ENCODE results near the gene COL6A1. TPM values are rescaled to one million over a fixed set of nuclear protein-coding genes. Genes with fewer than 3 reads are reported as not detected.

COL6A1 gene
- total RNA-seq, 2 experiments from 2014 or later: 0.74 to 1.6 TPM

- Mint-ChIP-seq H3K9me3 (no peaks in the 10 kb centered on the region), H3K4me1 (ENCODE audit: low read depth) (no peaks in the 10 kb centered on the region), H3K36me3 (ENCODE audit: low read depth) (no peaks in the 10 kb centered on the region), H3K4me3 (no peak overlapping the region), H3K27ac (no peak overlapping the region), H3K27me3 (ENCODE audit: low read depth) (no peaks in the 10 kb centered on the region)
- no peak for DNase-seq
- CTCF ChIA-PET: no interaction called here
- intact Hi-C loops (cut with micrococcal nuclease): no loop called here
Measured at GRCh38 chr21:45940621-45941337, 40.8 kb upstream of the COL6A1 start.

- H3K36me3 Mint-ChIP-seq (ENCODE audit: low read depth): no peaks in the 10 kb centered on the region
- H3K9me3 Mint-ChIP-seq: no peaks in the 10 kb centered on the region
- intact Hi-C loops (cut with micrococcal nuclease): no loop called here
- DNase-seq: no peak
- H3K4me1 Mint-ChIP-seq (ENCODE audit: low read depth): no peaks in the 10 kb centered on the region
- no peak overlapping the region for H3K4me3 Mint-ChIP-seq
- no peaks in the 10 kb centered on the region for H3K27me3 Mint-ChIP-seq (ENCODE audit: low read depth)
- no peak overlapping the region for H3K27ac Mint-ChIP-seq
- CTCF ChIA-PET: no interaction called here
Measured at GRCh38 chr21:45941338-45941710, 40.2 kb upstream of the COL6A1 start.

GRCh38 chr21:45941717-45942546, 39.6 kb upstream of the COL6A1 start:
- DNase-seq: no peak
- no peak overlapping the region for H3K4me3 Mint-ChIP-seq
- intact Hi-C loops (cut with micrococcal nuclease): no loop called here
- H3K36me3 Mint-ChIP-seq (ENCODE audit: low read depth): no peaks in the 10 kb centered on the region
- H3K27me3 Mint-ChIP-seq (ENCODE audit: low read depth): no peaks in the 10 kb centered on the region
- no peak overlapping the region for H3K27ac Mint-ChIP-seq
- CTCF ChIA-PET: no interaction called here
- no peaks in the 10 kb centered on the region for H3K9me3 Mint-ChIP-seq
- no peaks in the 10 kb centered on the region for H3K4me1 Mint-ChIP-seq (ENCODE audit: low read depth)

GRCh38 chr21:45942755-45943629, 38.6 kb upstream of the COL6A1 start:
- H3K9me3 Mint-ChIP-seq: no peaks in the 10 kb centered on the region
- CTCF ChIA-PET: no interaction called here
- no peak overlapping the region for H3K4me3 Mint-ChIP-seq
- H3K36me3 Mint-ChIP-seq (ENCODE audit: low read depth): no peaks in the 10 kb centered on the region
- H3K27ac Mint-ChIP-seq: no peak overlapping the region
- intact Hi-C loops (cut with micrococcal nuclease): no loop called here
- no peaks in the 10 kb centered on the region for H3K27me3 Mint-ChIP-seq (ENCODE audit: low read depth)
- DNase-seq: no peak
- H3K4me1 Mint-ChIP-seq (ENCODE audit: low read depth): no peaks in the 10 kb centered on the region

GRCh38 chr21:45943630-45944540, 37.7 kb upstream of the COL6A1 start:
- no peak overlapping the region for H3K4me3 Mint-ChIP-seq
- CTCF ChIA-PET: no interaction called here
- no peak overlapping the region for H3K27ac Mint-ChIP-seq
- H3K36me3 Mint-ChIP-seq (ENCODE audit: low read depth): no peaks in the 10 kb centered on the region
- no peak for DNase-seq
- no peaks in the 10 kb centered on the region for H3K4me1 Mint-ChIP-seq (ENCODE audit: low read depth)
- no peaks in the 10 kb centered on the region for H3K9me3 Mint-ChIP-seq
- intact Hi-C loops (cut with micrococcal nuclease): no loop called here
- H3K27me3 Mint-ChIP-seq (ENCODE audit: low read depth): no peaks in the 10 kb centered on the region

- no peak overlapping the region for H3K27ac Mint-ChIP-seq
- H3K36me3 Mint-ChIP-seq (ENCODE audit: low read depth): no peaks in the 10 kb centered on the region
- no peaks in the 10 kb centered on the region for H3K9me3 Mint-ChIP-seq
- no peaks in the 10 kb centered on the region for H3K27me3 Mint-ChIP-seq (ENCODE audit: low read depth)
- no peak for DNase-seq
- intact Hi-C loops (cut with micrococcal nuclease): no loop called here
- CTCF ChIA-PET: no interaction called here
- no peaks in the 10 kb centered on the region for H3K4me1 Mint-ChIP-seq (ENCODE audit: low read depth)
- H3K4me3 Mint-ChIP-seq: no peak overlapping the region
Measured at GRCh38 chr21:45944601-45945000, 37.0 kb upstream of the COL6A1 start.

GRCh38 chr21:45945066-45945867, 36.3 kb upstream of the COL6A1 start:
- Mint-ChIP-seq H3K4me3 (no peak overlapping the region), H3K27ac (no peak overlapping the region), H3K36me3 (ENCODE audit: low read depth) (no peaks in the 10 kb centered on the region), H3K27me3 (ENCODE audit: low read depth) (no peaks in the 10 kb centered on the region), H3K9me3 (no peaks in the 10 kb centered on the region), H3K4me1 (ENCODE audit: low read depth) (no peaks in the 10 kb centered on the region)
- intact Hi-C loops (cut with micrococcal nuclease): no loop called here
- no peak for DNase-seq
- CTCF ChIA-PET: no interaction called here

GRCh38 chr21:45945868-45946210, 35.7 kb upstream of the COL6A1 start:
- DNase-seq: no peak
- no peaks in the 10 kb centered on the region for H3K36me3 Mint-ChIP-seq (ENCODE audit: low read depth)
- H3K27me3 Mint-ChIP-seq (ENCODE audit: low read depth): no peaks in the 10 kb centered on the region
- intact Hi-C loops (cut with micrococcal nuclease): no loop called here
- H3K4me3 Mint-ChIP-seq: no peak overlapping the region
- CTCF ChIA-PET: no interaction called here
- no peaks in the 10 kb centered on the region for H3K9me3 Mint-ChIP-seq
- no peaks in the 10 kb centered on the region for H3K4me1 Mint-ChIP-seq (ENCODE audit: low read depth)
- no peak overlapping the region for H3K27ac Mint-ChIP-seq

GRCh38 chr21:45947296-45947695, 34.3 kb upstream of the COL6A1 start:
- intact Hi-C loops (cut with micrococcal nuclease): no loop called here
- CTCF ChIA-PET: no interaction called here
- Mint-ChIP-seq H3K9me3 (no peaks in the 10 kb centered on the region), H3K27me3 (ENCODE audit: low read depth) (no peaks in the 10 kb centered on the region), H3K36me3 (ENCODE audit: low read depth) (no peaks in the 10 kb centered on the region), H3K4me3 (no peak overlapping the region), H3K4me1 (ENCODE audit: low read depth) (no peaks in the 10 kb centered on the region), H3K27ac (no peak overlapping the region)
- DNase-seq: no peak

- CTCF ChIA-PET: no interaction called here
- no peaks in the 10 kb centered on the region for H3K9me3 Mint-ChIP-seq
- H3K36me3 Mint-ChIP-seq (ENCODE audit: low read depth): no peaks in the 10 kb centered on the region
- no peak for DNase-seq
- H3K4me1 Mint-ChIP-seq (ENCODE audit: low read depth): no peaks in the 10 kb centered on the region
- no peaks in the 10 kb centered on the region for H3K27me3 Mint-ChIP-seq (ENCODE audit: low read depth)
- intact Hi-C loops (cut with micrococcal nuclease): no loop called here
- no peak overlapping the region for H3K27ac Mint-ChIP-seq
- H3K4me3 Mint-ChIP-seq: no peak overlapping the region
Measured at GRCh38 chr21:45947716-45948255, 33.8 kb upstream of the COL6A1 start.

- H3K27ac Mint-ChIP-seq: no peak overlapping the region
- no peak overlapping the region for H3K4me3 Mint-ChIP-seq
- H3K27me3 Mint-ChIP-seq (ENCODE audit: low read depth): no peaks in the 10 kb centered on the region
- intact Hi-C loops (cut with micrococcal nuclease): no loop called here
- DNase-seq: no peak
- CTCF ChIA-PET: interaction anchor here (1.1 kb wide), 1 partner anchor 9 kb away, joined by 3 read pairs; no protein-coding TSS in a partner anchor
- H3K36me3 Mint-ChIP-seq (ENCODE audit: low read depth): no peaks in the 10 kb centered on the region
- H3K9me3 Mint-ChIP-seq: no peaks in the 10 kb centered on the region
- no peaks in the 10 kb centered on the region for H3K4me1 Mint-ChIP-seq (ENCODE audit: low read depth)
Measured at GRCh38 chr21:45948576-45949141, 32.9 kb upstream of the COL6A1 start.
